GM18858 (cell line): ENCODE measurements around the gene TBX22.
"Not testable (repeated sequence)": the region's sequence is repeated elsewhere in the genome, so short reads cannot be mapped to it uniquely, and the experiment has no call there.

Experiments
- ATAC-seq: cut with Tn5 transposase; IDR thresholded peaks from one replicate; pipeline ENCODE4 v1.9.1; 2021; ENCODE audit not compliant: unreplicated experiment

TBX22 gene

GRCh38 chrX:80014141-80014940 lies at the start of gene TBX22:
Gene TBX22 (plus strand): TSS chrX:80014753. CDS start chrX:80022270, 7,517 bp downstream.
- ATAC-seq = no peak

- ATAC-seq = no peak
Measured at GRCh38 chrX:79975605-79976004, 38.9 kb upstream of the TBX22 start.

DNA sequence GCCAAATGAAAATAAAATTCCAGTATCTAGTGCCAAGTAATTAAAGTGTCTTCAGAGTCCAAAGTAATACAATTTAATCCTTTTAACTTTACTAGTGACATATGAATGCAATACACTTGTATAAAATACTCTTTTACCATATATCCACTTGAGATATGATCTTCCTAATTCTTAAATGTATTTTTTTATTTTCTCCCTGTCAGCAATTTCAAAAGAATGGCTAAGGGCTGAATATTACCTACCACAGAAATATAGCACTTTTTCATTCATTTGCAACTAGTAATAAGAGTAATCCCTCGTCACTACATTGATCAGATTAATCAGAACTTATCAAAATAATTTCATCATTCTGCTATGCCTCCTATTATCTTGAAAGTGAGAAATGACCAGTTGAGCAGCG lies 10.1 kb upstream of the TBX22 start:
- ATAC-seq = no peak

- ATAC-seq = no peak
Measured at GRCh38 chrX:80011522-80011921, 3.0 kb upstream of the TBX22 start.

DNA sequence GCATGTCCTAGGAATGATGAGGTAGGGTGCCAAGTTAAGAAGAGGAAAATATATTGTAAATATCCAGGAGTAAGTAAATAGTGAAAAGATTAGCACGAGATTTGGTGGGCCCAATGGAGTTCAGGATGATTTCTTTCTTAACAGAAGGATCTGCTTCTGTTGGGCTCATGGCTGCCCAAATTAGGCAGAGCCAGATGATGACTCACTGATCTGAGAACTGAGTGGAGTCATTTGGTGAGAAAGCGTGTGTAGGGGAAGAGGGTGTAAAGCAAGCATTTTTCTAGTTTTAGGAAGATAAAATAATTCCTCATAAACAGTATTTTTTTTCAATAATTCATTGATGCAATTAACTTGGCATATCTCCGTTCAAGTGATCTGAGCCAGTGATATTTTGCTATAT lies 1.6 kb downstream of the TBX22 start:
- ATAC-seq = no peak

DNA sequence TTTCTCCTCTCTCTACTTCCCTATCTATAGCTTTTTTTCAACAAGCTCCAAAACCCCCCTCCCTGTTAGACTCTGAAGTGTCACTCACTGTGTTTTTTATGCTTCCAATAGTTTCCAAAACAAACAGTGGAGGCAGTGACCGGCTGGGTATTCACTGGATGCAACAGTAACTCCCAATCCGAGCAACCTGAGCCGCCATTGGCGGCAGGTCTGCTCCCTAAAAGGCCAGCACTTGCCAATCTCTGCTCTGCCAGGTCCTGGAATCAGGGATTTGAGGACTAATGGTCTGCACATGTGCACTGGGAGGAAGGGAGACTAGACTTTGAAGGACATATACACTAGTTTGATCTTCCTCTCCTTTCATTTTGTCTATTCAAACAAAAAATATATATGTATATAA lies 7.1 kb downstream of the TBX22 start:
- no peak for ATAC-seq

GRCh38 chrX:80022363-80023031 lies 7.9 kb downstream of the TBX22 start:
- ATAC-seq = no peak

GRCh38 chrX:80026116-80026515 lies 11.6 kb downstream of the TBX22 start:
- no peak for ATAC-seq

DNA sequence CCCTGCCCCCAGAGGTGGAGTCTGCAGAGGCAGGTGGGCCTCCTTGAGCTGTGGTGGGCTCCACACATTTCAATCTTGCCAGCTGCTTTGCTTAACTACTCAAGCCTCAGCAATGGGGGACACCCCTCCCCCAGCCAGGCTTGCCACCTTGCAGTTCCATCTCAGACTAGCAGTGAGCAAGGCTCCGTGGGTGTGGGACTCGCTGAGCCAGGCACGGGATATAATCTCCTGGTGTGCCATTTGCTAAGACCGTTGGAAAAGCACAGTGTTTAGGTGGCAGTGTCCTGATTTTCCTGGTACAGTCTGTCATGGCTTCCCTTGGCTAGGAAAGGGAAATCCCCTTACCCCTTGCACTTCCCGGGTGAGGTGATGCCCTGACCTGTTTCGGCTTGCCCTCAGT lies 51.6 kb downstream of the TBX22 start:
- ATAC-seq = not testable (repeated sequence)

GRCh38 chrX:80075625-80076024 lies 61.1 kb downstream of the TBX22 start:
- ATAC-seq = not testable (repeated sequence)
